GM12878 (cell line): ENCODE data around the gene TRDMT1. TPM values are rescaled to one million over a fixed set of nuclear protein-coding genes. Genes with fewer than 3 reads are reported as not detected.

Experiments
- ATAC-seq: fragments of 200-7000 bp; cut with Tn5 transposase; 3 replicates; pipeline ENCODE4 v1.9.1; 2020; ENCODE audit warnings: mild to moderate bottlenecking, moderate library complexity
- BruUV-seq: library from RNA; stranded (reverse); fragments of 400-500 nt; replicated peaks from 2 replicates; lab custom pipeline; 2021; lab: Mats Ljungman, UMichigan
- CTCF ChIA-PET: fragments of 300-600 bp; sonication (Branson Sonifier 250); formaldehyde crosslinking; extraction: SDS; loops from one replicate; lab custom pipeline; 2021; ENCODE audit warnings: inconsistent platforms; lab: Yijun Ruan, JAX
- POLR2A ChIA-PET: fragments of 350-600 bp; formaldehyde crosslinking; extraction: SDS; loops from one replicate; lab custom pipeline; 2021; ENCODE audit warnings: inconsistent platforms; lab: Charles Lee
- RAD21 ChIA-PET: fragments of 300-600 bp; sonication (Branson Sonifier 250); formaldehyde crosslinking; loops from one replicate; lab custom pipeline; 2023; ENCODE audit warnings: antibody characterized with exemption; ENCODE audit not compliant: unreplicated experiment; lab: Charles Lee
- SMC1A ChIA-PET: fragments of 300-600 bp; sonication (Branson Sonifier 250); formaldehyde crosslinking; loops from one replicate; lab custom pipeline; 2023; ENCODE audit not compliant: unreplicated experiment, uncharacterized antibody; lab: Charles Lee
- DNase-seq: peaks from one replicate; pipeline ENCODE4 v3.0.0-alpha.2; 2011; ENCODE audit warnings: low read depth, low spot score
- FAIRE-seq: peaks from 3 replicates; lab custom pipeline; 2011; peaks lifted over from hg19 to GRCh38; lab: Jason Lieb, UNC
- H2AFZ ChIP-seq: 2 replicates; pipeline ENCODE4 v1.6.0; 2011; ENCODE audit warnings: low read depth, low read length, control low read depth; ENCODE audit not compliant: control insufficient read depth
- H3K27ac ChIP-seq: 2 replicates; pipeline ENCODE4 v1.5.1; 2011; ENCODE audit warnings: control low read depth; ENCODE audit not compliant: control insufficient read depth, insufficient read depth
- H3K27me3 ChIP-seq, 2 experiments: replicated peaks in 1 of 2; 2 replicates each; pipeline versions ENCODE4 v1.6.0 to v1.6.1; 2011; ENCODE audit warnings: low read length in 1 of 2; ENCODE audit not compliant: control insufficient read depth in 2 of 2, insufficient read depth in 2 of 2
- H3K36me3 ChIP-seq, 2 experiments: 2 replicates each; pipeline ENCODE4 v1.5.1; 2011; ENCODE audit warnings: low read length in 1 of 2; ENCODE audit not compliant: control insufficient read depth in 2 of 2, insufficient read depth in 2 of 2
- H3K4me1 ChIP-seq: 2 replicates; pipeline ENCODE4 v1.6.1; 2011; ENCODE audit warnings: mild to moderate bottlenecking, low read length, moderate library complexity, mixed read lengths; ENCODE audit not compliant: control insufficient read depth, insufficient read depth
- H3K4me2 ChIP-seq: 2 replicates; pipeline ENCODE4 v1.6.0; 2011; ENCODE audit warnings: control low read depth; ENCODE audit not compliant: control insufficient read depth, insufficient read depth
- H3K4me3 ChIP-seq: fragments of 200-600 bp; sonication (generic); 2 replicates; pipeline ENCODE4 v1.5.1; 2016
- H3K79me2 ChIP-seq: 2 replicates; pipeline ENCODE4 v1.6.0; 2011; ENCODE audit warnings: low read length; ENCODE audit not compliant: control insufficient read depth, insufficient read depth
- H3K9ac ChIP-seq: 2 replicates; pipeline ENCODE4 v1.8.0; 2011; ENCODE audit warnings: low read length, control low read depth, mixed read lengths; ENCODE audit not compliant: control insufficient read depth, insufficient read depth
- H3K9me3 ChIP-seq: replicated peaks from 3 replicates; pipeline ENCODE4 v1.5.1; 2011; ENCODE audit warnings: mild to moderate bottlenecking, low read length; ENCODE audit not compliant: control insufficient read depth, insufficient read depth
- H4K20me1 ChIP-seq: 2 replicates; pipeline ENCODE4 v1.6.0; 2011; ENCODE audit not compliant: control insufficient read depth, insufficient read depth
- BCLAF1 ChIP-seq: fragments of 450-650 bp; IDR thresholded peaks from 2 replicates; pipeline ENCODE4 v1.6.1; 2017; ENCODE audit warnings: antibody characterized with exemption, mild to moderate bottlenecking, moderate library complexity
- E2F4 ChIP-seq: IDR thresholded peaks from 2 replicates; pipeline ENCODE4 v1.6.1; 2012; ENCODE audit warnings: low read depth, low read length, improper control_type of control experiment
- MXI1 ChIP-seq: fragments of 150-350 bp; IDR thresholded peaks from 2 replicates; pipeline ENCODE4 v1.6.1; 2011; ENCODE audit warnings: low read depth, mild to moderate bottlenecking, inconsistent platforms, low read length, improper control_type of control experiment
- POLR2AphosphoS2 ChIP-seq: IDR thresholded peaks from 2 replicates; pipeline ENCODE4 v1.6.1; 2011; ENCODE audit warnings: low read depth, mild to moderate bottlenecking, low read length, improper control_type of control experiment, moderate library complexity
- TCF12 ChIP-seq: IDR thresholded peaks from 2 replicates; pipeline ENCODE4 v1.6.1; 2011; ENCODE audit warnings: low read depth, mild to moderate bottlenecking, low read length
- WGBS: methylation state at CpG from one replicate; pipeline ENCODE4 v1.1.6; 2016; ENCODE audit warnings: low lambda C conversion rate; ENCODE audit not compliant: insufficient replicate concordance, insufficient coverage; ENCODE audit errors: missing lambda C conversion rate; 5-methylcytosine and 5-hydroxymethylcytosine counted together
- in situ Hi-C: fragments of 300-500 bp; cut with MboI; formaldehyde crosslinking; loops from 9 replicates; pipeline ENCODE4 v1.14.3; 2018; ENCODE audit warnings: mixed read lengths
- intact Hi-C: fragments of 100-400 bp; cut with micrococcal nuclease; formaldehyde crosslinking; loops from one replicate; pipeline ENCODE4 v1.14.2; 2022; ENCODE audit not compliant: unreplicated experiment
- polyA plus RNA-seq, 11 experiments: library from polyadenylated mRNA; depleted of rRNA in 4 of 11; unstranded in 6 of 11; stranded (reverse) in 5 of 11; fragments of >200 nt; fragmentation: Nextera tagmentation in 4 of 11; fragmentation: Illumina TruSeq in 1 of 11; extraction: Ambion mirVana in 4 of 11; extraction: Trizol in 1 of 11; gene quantifications; 1 replicate in 1 of 11; 2 replicates in 10 of 11; pipeline versions ENCODE4 v1.2.1 to v1.2.3, GENCODE V29; 2011 to 2016; ENCODE audit warnings: inconsistent platforms in 2 of 11, missing spikeins in 2 of 11, low read depth in 1 of 11
- total RNA-seq, 4 experiments: library from RNA; depleted of rRNA in 3 of 4; stranded (reverse); fragments of >200 nt in 3 of 4; fragmentation: Illumina TruSeq in 1 of 4; extraction: Trizol in 1 of 4; gene quantifications; 2 replicates each; pipeline versions ENCODE4 v1.2.1 to v1.2.3, GENCODE V29; 2013 to 2021

Gene TRDMT1
- total and polyA plus RNA-seq, 10 of the 15 experiments (the other 5 are each of a cell fraction or from before 2014, with no cell fraction given): 2.3 to 9.7 (median 4.6) TPM

GRCh38 chr10:17123961-17124360, 77.5 kb downstream of the TRDMT1 start:
- no TSS peak for BruUV-seq
- in situ Hi-C loops: no loop called here
- Histone ChIP-seq H2AFZ (no peak overlapping the region), H3K4me3 (no peak overlapping the region), H3K36me3 (no peaks in the 10 kb centered on the region), H3K4me1 (no peaks in the 10 kb centered on the region), H3K27me3 (no peaks in the 10 kb centered on the region), H4K20me1 (no peaks in the 10 kb centered on the region), H3K79me2 (no peaks in the 10 kb centered on the region), H3K27ac (no peak overlapping the region), H3K9me3 (no peaks in the 10 kb centered on the region), H3K9ac (no peak overlapping the region), H3K4me2 (no peak overlapping the region)
- no peak for FAIRE-seq
- 65% methylated on average over 3 of the region's 3 CpGs for WGBS
- ChIA-PET POLR2A (no interaction called here), SMC1A (no interaction called here), RAD21 (no interaction called here), CTCF (no interaction called here)
- intact Hi-C loops: loop anchor here (10.0 kb wide), 1 partner anchor 131 kb away; no protein-coding TSS in a partner anchor
- no peak for TF ChIP-seq POLR2AphosphoS2
- no peak for TF ChIP-seq E2F4
- TF ChIP-seq MXI1: no peak
- TF ChIP-seq BCLAF1: no peak
- no peak for TF ChIP-seq TCF12
- no peak for DNase-seq
- ATAC-seq: no peak
